ENCODE results near the gene TANC1.

GRCh38 chr2:158932131-158932645, 36.3 kb upstream of the TANC1 start:
- TF ChIP-seq POLR2A (IDR thresholded peaks at IDR 0.05; ENCODE audit: low read length) (no peak), GATA1 (IDR thresholded peaks at IDR 0.05; ENCODE audit: low read depth, low read length) (no peak)

Data from erythroblast (primary cell).